Testis (tissue), 2 donors: ENCODE measurements around the gene DPF3.

Experiments used
- POLR2A ChIP-seq: fragments of 450-650 bp; IDR thresholded peaks from one replicate; pipeline ENCODE4 v1.6.1; 2017; ENCODE audit warnings: antibody characterized with exemption, mild to moderate bottlenecking, moderate library complexity
- TF ChIP-seq, protein P1 (sequence below), 3 experiments: fragments of 450-650 bp in 2 of 3; fragments of 200-600 bp in 1 of 3; sonication (generic) in 1 of 3; IDR thresholded peaks; one replicate each; pipeline ENCODE4 v1.5.1; 2016 to 2019; ENCODE audit warnings: antibody characterized with exemption in 3 of 3, mild to moderate bottlenecking in 2 of 3, moderate library complexity in 1 of 3

GRCh38 chr14:72932893-72933292 is 39.0 kb upstream of the DPF3 start:
- TF ChIP-seq, protein P1, sequence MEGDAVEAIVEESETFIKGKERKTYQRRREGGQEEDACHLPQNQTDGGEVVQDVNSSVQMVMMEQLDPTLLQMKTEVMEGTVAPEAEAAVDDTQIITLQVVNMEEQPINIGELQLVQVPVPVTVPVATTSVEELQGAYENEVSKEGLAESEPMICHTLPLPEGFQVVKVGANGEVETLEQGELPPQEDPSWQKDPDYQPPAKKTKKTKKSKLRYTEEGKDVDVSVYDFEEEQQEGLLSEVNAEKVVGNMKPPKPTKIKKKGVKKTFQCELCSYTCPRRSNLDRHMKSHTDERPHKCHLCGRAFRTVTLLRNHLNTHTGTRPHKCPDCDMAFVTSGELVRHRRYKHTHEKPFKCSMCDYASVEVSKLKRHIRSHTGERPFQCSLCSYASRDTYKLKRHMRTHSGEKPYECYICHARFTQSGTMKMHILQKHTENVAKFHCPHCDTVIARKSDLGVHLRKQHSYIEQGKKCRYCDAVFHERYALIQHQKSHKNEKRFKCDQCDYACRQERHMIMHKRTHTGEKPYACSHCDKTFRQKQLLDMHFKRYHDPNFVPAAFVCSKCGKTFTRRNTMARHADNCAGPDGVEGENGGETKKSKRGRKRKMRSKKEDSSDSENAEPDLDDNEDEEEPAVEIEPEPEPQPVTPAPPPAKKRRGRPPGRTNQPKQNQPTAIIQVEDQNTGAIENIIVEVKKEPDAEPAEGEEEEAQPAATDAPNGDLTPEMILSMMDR (IDR thresholded peaks at IDR 0.05), result no peak
- TF ChIP-seq POLR2A, result no peak
